Mucosa of descending colon (tissue), 3 donors: ENCODE measurements around the gene TAS2R10. TPM values are rescaled to one million over a fixed set of nuclear protein-coding genes. Genes with fewer than 3 reads are reported as not detected.
"Not testable (repeated sequence)": the region's sequence is repeated elsewhere in the genome, so short reads cannot be mapped to it uniquely, and the experiment has no call there.

ENCODE experiments used
- ATAC-seq: fragments of 200-7000 bp; cut with Tn5 transposase; one replicate; pipeline ENCODE4 v1.9.1; 2020; ENCODE audit warnings: mild to moderate bottlenecking, moderate library complexity
- DNase-seq, 3 donors: peaks; one replicate each; pipeline ENCODE4 v3.0.0-alpha.2; 2020
- H3K36me3 ChIP-seq: fragments of 200-600 bp; one replicate; pipeline ENCODE4 v1.8.0; 2021; ENCODE audit warnings: low read depth, mild to moderate bottlenecking
- H3K4me1 ChIP-seq: fragments of 200-600 bp; one replicate; pipeline ENCODE4 v1.8.0; 2021; ENCODE audit warnings: low read depth, mild to moderate bottlenecking
- H3K4me3 ChIP-seq: fragments of 200-600 bp; one replicate; pipeline ENCODE4 v1.8.0; 2021; ENCODE audit warnings: mild to moderate bottlenecking
- H3K9me3 ChIP-seq: fragments of 200-600 bp; one replicate; pipeline ENCODE4 v1.8.0; 2021; ENCODE audit warnings: mild to moderate bottlenecking
- CTCF ChIP-seq: fragments of 200-600 bp; IDR thresholded peaks from one replicate; pipeline ENCODE4 v1.8.0; 2022; ENCODE audit warnings: antibody characterized with exemption, mild to moderate bottlenecking
- intact Hi-C, 2 donors: fragments of 100-400 bp; cut with DNase I in 1 of 2; cut with micrococcal nuclease in 1 of 2; formaldehyde crosslinking; loops; one replicate each; pipeline versions ENCODE4 v1.11.0 to v1.11.1; 2022; cut with DNase I, micrococcal nuclease
- total RNA-seq, 3 donors: library from RNA; stranded (reverse); fragmentation: NEBNext Ultra II Directional in 2 of 3; extraction: Animal tissue kit (Norgen Biotek cat#: 25700) in 2 of 3; gene quantifications; one replicate each; pipeline versions ENCODE4 v1.2.1 to v1.2.4, GENCODE V29; 2021 to 2023
- donor health status: DM: no; HTN: no; CAD: no; lungs with moderate emphysema.
- donor health status: DM: no; HTN: no; CAD: no.
- donor health status: DM: no; HTN: yes; CAD: no.

Gene TAS2R10
- total RNA-seq, 3 donors from 2014 or later = 0.39 to 0.87 TPM; not detected in 1

DNA sequence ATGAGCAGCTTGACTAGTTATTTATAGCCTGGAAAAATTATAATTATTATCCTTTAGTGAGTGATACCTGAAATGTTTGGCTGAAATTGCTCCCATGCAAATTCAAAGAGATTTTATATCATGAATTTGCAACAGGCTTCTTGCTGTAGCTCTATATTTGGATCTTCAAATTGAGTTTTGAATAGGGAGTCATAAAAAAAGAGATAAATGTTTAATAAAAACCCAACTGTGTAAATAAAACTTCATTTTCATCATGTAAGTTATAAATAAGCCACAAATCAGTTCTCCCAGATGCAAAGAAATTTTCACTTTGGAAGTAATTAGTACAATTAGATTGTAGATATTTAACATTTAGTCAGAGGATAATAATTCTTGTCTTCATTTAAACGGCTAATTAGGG lies 19.0 kb downstream of the TAS2R10 start, which contains the start of gene TAS2R8:
Gene TAS2R8 (minus strand): TSS at position 101 of the 400 bp plus-strand sequence. CDS start 306 bp downstream, outside the sequence.
- ATAC-seq = no peak

GRCh38 chr12:10802587-10802986 lies 23.6 kb downstream of the TAS2R10 start, which contains the start of gene TAS2R7:
Gene TAS2R7, minus strand, starts transcription at chr12:10802627. Its CDS starts 57 bp downstream, at chr12:10802570.
- no peaks in the 10 kb centered on the region for H3K36me3 ChIP-seq
- H3K4me3 ChIP-seq = no peak within 1 kb of the TSS
- H3K9me3 ChIP-seq = no peaks in the 10 kb centered on the region
- DNase-seq (no peak), ATAC-seq (no peak)
- no peak for TF ChIP-seq CTCF
- intact Hi-C loops = no loop called here
- no peaks in the 10 kb centered on the region for H3K4me1 ChIP-seq

More for the DNA sequence above, 19.0 kb downstream of the TAS2R10 start, which contains the start of gene TAS2R8:
- Histone ChIP-seq H3K4me1 (no peaks in the 10 kb centered on the region), H3K4me3 (no peak within 1 kb of the TSS), H3K9me3 (no peaks in the 10 kb centered on the region), H3K36me3 (no peaks in the 10 kb centered on the region)
- intact Hi-C loops = no loop called here
- no peak for TF ChIP-seq CTCF
- no peak for DNase-seq

- Histone ChIP-seq H3K36me3 (no peaks in the 10 kb centered on the region), H3K4me3 (no peak overlapping the region), H3K9me3 (no peaks in the 10 kb centered on the region), H3K4me1 (no peaks in the 10 kb centered on the region)
- ATAC-seq (no peak), DNase-seq (no peak)
- intact Hi-C loops = no loop called here
- no peak for TF ChIP-seq CTCF
Measured at GRCh38 chr12:10801741-10802140, 24.4 kb downstream of the TAS2R10 start.

DNA sequence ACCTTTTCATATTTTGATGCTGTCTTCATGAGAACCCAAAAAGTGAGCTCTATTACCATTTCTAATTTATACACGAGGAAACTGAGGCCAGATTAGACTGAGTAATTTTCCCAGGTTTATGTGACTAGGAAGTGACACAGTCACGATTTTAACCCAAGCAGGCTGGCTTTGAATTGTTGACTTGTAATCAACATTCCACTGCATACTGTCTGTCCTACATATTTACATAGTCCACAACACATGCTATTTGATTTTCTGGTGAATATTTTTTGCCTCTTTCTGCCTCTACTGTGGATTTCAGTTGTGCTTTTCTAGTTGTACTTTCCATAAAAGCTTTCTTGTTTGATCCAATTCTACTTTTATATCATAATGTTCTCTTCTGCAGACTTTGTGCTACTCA lies 31.9 kb downstream of the TAS2R10 start:
- Histone ChIP-seq H3K4me1 (no peaks in the 10 kb centered on the region), H3K36me3 (no peaks in the 10 kb centered on the region), H3K9me3 (no peaks in the 10 kb centered on the region), H3K4me3 (no peak overlapping the region)
- intact Hi-C loops = no loop called here
- ATAC-seq (no peak), DNase-seq (no peak)
- TF ChIP-seq CTCF = no peak

GRCh38 chr12:10791769-10792168 lies 34.4 kb downstream of the TAS2R10 start:
- DNase-seq, H3K4me1 ChIP-seq, H3K9me3 ChIP-seq, H3K36me3 ChIP-seq, intact Hi-C loops, ATAC-seq, H3K4me3 ChIP-seq: not testable (repeated sequence)

GRCh38 chr12:10783252-10783651 lies 42.9 kb downstream of the TAS2R10 start:
- Histone ChIP-seq H3K4me1 (no peaks in the 10 kb centered on the region), H3K9me3 (no peaks in the 10 kb centered on the region), H3K4me3 (no peak overlapping the region), H3K36me3 (no peaks in the 10 kb centered on the region)
- DNase-seq = no peak
- intact Hi-C loops = no loop called here
- TF ChIP-seq CTCF = no peak
- ATAC-seq = no peak
